Nephron (organoid): Measurements from ENCODE around the gene GLOD5.

ENCODE experiments used
- H3K27ac Mint-ChIP-seq, 3 experiments: 2 replicates each; pipeline ENCODE4 v1.8.0; 2020; ENCODE audit warnings: mixed read lengths in 3 of 3, mild to moderate bottlenecking in 2 of 3, moderate library complexity in 1 of 3
- H3K27me3 Mint-ChIP-seq: 2 replicates; pipeline ENCODE4 v1.8.0; 2021; ENCODE audit warnings: low read depth, mild to moderate bottlenecking, moderate library complexity, mixed read lengths
- H3K36me3 Mint-ChIP-seq: 2 replicates; pipeline ENCODE4 v1.8.0; 2020; ENCODE audit warnings: low read depth, mixed read lengths
- H3K4me1 Mint-ChIP-seq: 2 replicates; pipeline ENCODE4 v1.8.0; 2020; ENCODE audit warnings: mixed read lengths
- H3K4me3 Mint-ChIP-seq, 3 experiments: 2 replicates each; pipeline ENCODE4 v1.8.0; 2020; ENCODE audit warnings: mild to moderate bottlenecking in 3 of 3, mixed read lengths in 3 of 3, moderate library complexity in 2 of 3
- H3K9me3 Mint-ChIP-seq: 2 replicates; pipeline ENCODE4 v1.8.0; 2020; ENCODE audit warnings: mixed read lengths
- CTCF ChIP-seq, 3 experiments: fragments of 200-600 bp; sonication (generic); IDR thresholded peaks; one replicate each; pipeline ENCODE4 v1.5.0; 2021; ENCODE audit warnings: antibody characterized with exemption in 3 of 3; ENCODE audit not compliant: unreplicated experiment in 3 of 3

GLOD5 gene

DNA sequence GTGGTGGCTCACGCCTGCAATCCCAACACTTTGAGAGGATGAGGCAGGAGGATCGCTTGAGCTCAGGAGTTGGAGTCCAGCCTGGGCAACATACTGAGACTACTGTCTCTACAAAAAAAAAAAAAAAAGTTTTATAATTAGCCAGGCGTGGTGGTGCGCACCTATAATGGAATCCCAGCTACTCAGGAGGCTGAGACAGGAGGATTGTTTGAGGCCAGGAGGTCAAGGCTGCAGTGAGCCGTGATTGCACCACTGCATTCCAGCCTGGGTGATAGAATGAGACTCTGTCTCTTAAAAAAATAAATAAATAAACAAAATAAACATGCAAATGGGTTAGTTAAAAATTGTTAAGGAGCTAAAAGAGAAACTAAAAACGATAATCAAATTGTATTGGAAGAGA, 7.7 kb downstream of the GLOD5 start:
- Mint-ChIP-seq H3K4me3 (no peak overlapping the region), H3K9me3 (peaks cover 12% of the 10 kb centered on the region), H3K27me3 (peaks cover 11% of the 10 kb centered on the region), H3K36me3 (no peaks in the 10 kb centered on the region), H3K27ac (no peak overlapping the region), H3K4me1 (no peaks in the 10 kb centered on the region)
- TF ChIP-seq CTCF (IDR thresholded peaks at IDR 0.05; ENCODE audit: unreplicated experiment in 3 of 3): no peak

DNA sequence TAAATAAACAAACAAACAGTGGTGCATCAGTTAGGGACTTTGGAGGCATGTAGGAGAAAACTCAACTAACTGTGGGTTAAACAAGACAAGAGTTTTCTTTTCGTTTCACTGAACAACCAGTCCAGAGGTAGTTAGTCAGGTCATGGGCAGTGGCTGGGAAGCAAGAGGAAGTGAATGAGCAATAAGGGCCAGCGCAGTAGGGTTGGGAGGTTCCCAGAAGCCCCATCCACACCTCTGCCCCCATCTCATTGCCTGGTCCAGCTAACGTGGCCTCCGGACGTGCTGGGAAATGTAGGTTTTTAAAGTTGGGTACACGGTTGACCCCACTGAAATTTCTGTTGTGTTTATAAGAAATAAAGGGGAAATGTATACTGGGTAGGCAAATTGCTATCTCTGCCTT, 8.7 kb downstream of the GLOD5 start:
- H3K4me3 Mint-ChIP-seq: no peak overlapping the region
- peaks cover 8% of the 10 kb centered on the region for H3K27me3 Mint-ChIP-seq
- no peak overlapping the region for H3K27ac Mint-ChIP-seq
- no peaks in the 10 kb centered on the region for H3K4me1 Mint-ChIP-seq
- H3K9me3 Mint-ChIP-seq: peaks cover 17% of the 10 kb centered on the region
- no peaks in the 10 kb centered on the region for H3K36me3 Mint-ChIP-seq
- no peak for TF ChIP-seq CTCF (IDR thresholded peaks at IDR 0.05; ENCODE audit: unreplicated experiment in 3 of 3)

GRCh38 chrX:48772602-48773001, 11.1 kb downstream of the GLOD5 start:
- Mint-ChIP-seq H3K27me3 (peaks cover 8% of the 10 kb centered on the region), H3K4me3 (no peak overlapping the region), H3K27ac (no peak overlapping the region), H3K4me1 (peaks cover 14% of the 10 kb centered on the region), H3K36me3 (no peaks in the 10 kb centered on the region), H3K9me3 (peaks cover 30% of the 10 kb centered on the region)
- TF ChIP-seq CTCF (IDR thresholded peaks at IDR 0.05; ENCODE audit: unreplicated experiment in 3 of 3): no peak

DNA sequence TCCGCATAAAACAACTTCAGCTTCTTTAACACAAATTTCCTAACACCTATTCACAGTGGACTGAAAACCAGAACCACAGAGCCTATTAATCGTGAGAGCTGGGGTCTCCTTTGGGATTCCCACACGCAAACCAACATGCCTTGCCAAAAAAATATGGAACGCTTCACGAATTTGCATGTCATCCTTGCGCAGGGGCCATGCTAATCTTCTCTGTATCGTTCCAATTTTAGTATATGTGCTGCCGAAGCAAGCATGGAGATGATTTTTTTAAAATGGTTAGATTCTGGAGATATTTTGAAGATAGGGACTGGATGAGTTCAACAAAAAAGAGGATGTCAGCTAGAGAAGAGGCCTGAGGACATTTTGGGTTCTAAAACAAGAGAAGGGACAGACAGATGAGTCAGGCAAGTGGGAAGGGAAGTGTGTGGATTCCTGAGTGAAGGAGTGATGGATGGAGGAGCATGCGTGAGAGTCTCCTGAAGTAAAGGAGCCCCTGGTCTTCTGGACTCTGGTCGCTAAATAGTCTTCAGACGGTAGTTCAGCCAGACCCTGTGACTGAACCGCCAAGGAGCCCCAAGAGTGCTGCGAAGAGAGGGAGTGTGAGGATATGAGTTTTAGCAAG, 15.4 kb downstream of the GLOD5 start:
- no peak for TF ChIP-seq CTCF (IDR thresholded peaks at IDR 0.05; ENCODE audit: unreplicated experiment in 3 of 3)
- Mint-ChIP-seq H3K27me3 (peaks cover 5% of the 10 kb centered on the region), H3K4me3 (peak overlapping the region in 1 of 3 experiments; percentile 21), H3K4me1 (peaks cover 14% of the 10 kb centered on the region), H3K9me3 (peaks cover 31% of the 10 kb centered on the region), H3K36me3 (no peaks in the 10 kb centered on the region), H3K27ac (peak overlapping the region in 2 of 3 experiments; percentile 79 to 87)

DNA sequence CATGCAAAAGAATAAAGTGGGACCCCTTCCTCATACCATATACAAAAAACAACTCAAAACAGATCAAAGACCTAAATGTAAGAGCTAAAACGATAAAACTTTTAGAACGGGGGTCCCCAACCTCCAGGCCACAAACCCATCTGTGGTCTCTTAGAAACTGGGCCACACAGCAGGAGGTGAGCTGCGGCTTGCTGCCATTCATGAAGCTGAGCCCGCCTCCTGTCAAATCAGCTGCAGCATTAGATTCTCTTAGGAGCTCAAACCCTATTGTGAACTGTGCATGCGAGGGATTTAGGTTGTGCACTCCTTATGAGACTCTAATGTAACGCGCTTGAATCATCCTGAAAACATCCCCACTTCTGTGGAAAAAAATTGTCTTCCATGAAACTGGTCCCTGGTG, 17.9 kb downstream of the GLOD5 start:
- Mint-ChIP-seq H3K36me3 (no peaks in the 10 kb centered on the region), H3K9me3 (peaks cover 26% of the 10 kb centered on the region), H3K27ac (no peak overlapping the region), H3K4me1 (peaks cover 14% of the 10 kb centered on the region), H3K4me3 (no peak overlapping the region), H3K27me3 (no peaks in the 10 kb centered on the region)
- no peak for TF ChIP-seq CTCF (IDR thresholded peaks at IDR 0.05; ENCODE audit: unreplicated experiment in 3 of 3)

DNA sequence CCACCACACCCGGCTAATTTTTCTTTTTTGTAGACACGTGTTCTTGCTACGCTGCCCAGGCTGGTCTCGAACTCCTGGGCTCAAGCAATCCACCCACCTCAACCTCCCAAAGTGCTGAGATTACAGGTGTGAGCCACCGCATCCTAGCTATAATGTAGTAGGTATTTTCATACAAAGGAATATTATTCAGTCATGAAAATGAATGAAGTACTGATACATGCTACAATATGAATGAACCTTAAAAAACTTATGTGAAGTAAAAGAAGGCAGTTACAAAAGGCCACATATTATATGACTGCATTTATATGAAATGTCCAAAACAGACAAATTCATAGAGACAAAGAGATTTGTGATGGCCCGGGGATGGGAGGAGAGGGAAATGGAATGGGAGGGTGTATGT, 20.2 kb downstream of the GLOD5 start:
- TF ChIP-seq CTCF (IDR thresholded peaks at IDR 0.05; ENCODE audit: unreplicated experiment in 3 of 3): no peak
- H3K27ac Mint-ChIP-seq: no peak overlapping the region

More for the DNA sequence above, 20.2 kb downstream of the GLOD5 start:
- H3K4me3 Mint-ChIP-seq: no peak overlapping the region
- H3K36me3 Mint-ChIP-seq: no peaks in the 10 kb centered on the region
- H3K9me3 Mint-ChIP-seq: peaks cover 18% of the 10 kb centered on the region
- no peaks in the 10 kb centered on the region for H3K27me3 Mint-ChIP-seq
- H3K4me1 Mint-ChIP-seq: peaks cover 8% of the 10 kb centered on the region
